ENCODE measurements around the gene AXL.
A peak's percentile ranks its signal among the peaks of the same experiment; 100 is the strongest.

Gene AXL

DNA sequence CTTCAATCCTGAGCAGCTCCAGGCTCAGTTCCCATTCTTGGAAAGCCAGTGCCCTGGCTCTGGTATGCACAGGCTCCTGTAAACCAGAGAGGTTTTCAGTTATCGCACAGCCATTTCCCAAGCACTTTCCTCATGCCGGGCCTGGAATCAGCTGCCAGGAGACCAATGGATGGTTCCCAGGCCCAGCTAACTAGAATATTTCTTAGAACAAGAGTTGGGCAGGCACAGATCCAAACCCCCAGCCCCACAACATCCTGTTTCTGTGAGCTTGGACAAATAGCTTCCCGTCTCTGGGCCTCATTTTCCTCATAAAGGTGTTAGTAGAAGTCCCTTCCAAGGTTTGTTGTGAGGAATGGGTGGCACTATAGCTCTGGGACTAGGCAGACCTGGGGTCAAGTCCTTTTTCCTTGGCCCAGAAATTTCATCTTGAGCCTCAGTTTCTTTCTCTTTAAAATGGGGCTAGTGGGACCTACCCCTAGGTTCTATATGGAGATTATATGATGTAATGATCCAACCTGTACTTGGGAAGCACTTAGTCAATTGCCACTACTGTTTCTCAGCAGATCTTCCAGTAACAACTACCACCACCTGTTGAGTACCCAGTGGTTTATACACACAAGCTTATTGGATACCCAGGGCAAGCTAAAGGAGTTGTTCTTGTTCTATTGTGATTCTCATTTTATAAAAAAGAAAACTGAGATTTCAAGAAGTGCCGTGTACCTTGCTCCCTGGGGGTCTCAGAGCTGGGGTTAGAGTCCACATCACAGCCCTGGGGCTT is 85.9 kb downstream of the AXL start:
- no peak overlapping the region for H3K4me3 ChIP-seq (ENCODE audit: low read length)
- H3K36me3 ChIP-seq (ENCODE audit: control insufficient read depth, low read length), result peaks cover 85% of the 10 kb centered on the region
- no peaks in the 10 kb centered on the region for H3K9me3 ChIP-seq (ENCODE audit: control insufficient read depth, insufficient read depth, low read length)
- H3K27ac ChIP-seq (ENCODE audit: low read depth, low read length), result no peak overlapping the region
- no peaks in the 10 kb centered on the region for H3K9me2 ChIP-seq (replicated peaks; ENCODE audit: control insufficient read depth, low read length)
- H3K79me2 ChIP-seq (ENCODE audit: control insufficient read depth, low read length), result peaks cover 15% of the 10 kb centered on the region
- no peak overlapping the region for H3K4me2 ChIP-seq (ENCODE audit: low read length)
- H3K4me1 ChIP-seq (ENCODE audit: control insufficient read depth, low read length), result peaks cover 61% of the 10 kb centered on the region
- H3K27me3 ChIP-seq (ENCODE audit: control insufficient read depth, low read length), result no peaks in the 10 kb centered on the region
- peaks cover 30% of the 10 kb centered on the region for H3F3A ChIP-seq (ENCODE audit: control insufficient read depth, insufficient read depth)
- H4K20me1 ChIP-seq (ENCODE audit: control insufficient read depth, insufficient read depth, low read depth, low read length), result no peaks in the 10 kb centered on the region
- TF ChIP-seq EZH2phosphoT487 (IDR thresholded peaks at IDR 0.05; ENCODE audit: borderline replicate concordance, low read length), result no peak
- TF ChIP-seq, protein P1, sequence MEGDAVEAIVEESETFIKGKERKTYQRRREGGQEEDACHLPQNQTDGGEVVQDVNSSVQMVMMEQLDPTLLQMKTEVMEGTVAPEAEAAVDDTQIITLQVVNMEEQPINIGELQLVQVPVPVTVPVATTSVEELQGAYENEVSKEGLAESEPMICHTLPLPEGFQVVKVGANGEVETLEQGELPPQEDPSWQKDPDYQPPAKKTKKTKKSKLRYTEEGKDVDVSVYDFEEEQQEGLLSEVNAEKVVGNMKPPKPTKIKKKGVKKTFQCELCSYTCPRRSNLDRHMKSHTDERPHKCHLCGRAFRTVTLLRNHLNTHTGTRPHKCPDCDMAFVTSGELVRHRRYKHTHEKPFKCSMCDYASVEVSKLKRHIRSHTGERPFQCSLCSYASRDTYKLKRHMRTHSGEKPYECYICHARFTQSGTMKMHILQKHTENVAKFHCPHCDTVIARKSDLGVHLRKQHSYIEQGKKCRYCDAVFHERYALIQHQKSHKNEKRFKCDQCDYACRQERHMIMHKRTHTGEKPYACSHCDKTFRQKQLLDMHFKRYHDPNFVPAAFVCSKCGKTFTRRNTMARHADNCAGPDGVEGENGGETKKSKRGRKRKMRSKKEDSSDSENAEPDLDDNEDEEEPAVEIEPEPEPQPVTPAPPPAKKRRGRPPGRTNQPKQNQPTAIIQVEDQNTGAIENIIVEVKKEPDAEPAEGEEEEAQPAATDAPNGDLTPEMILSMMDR (IDR thresholded peaks at IDR 0.05; ENCODE audit: low read depth, low read length, poor library complexity, severe bottlenecking), result no peak

DNA sequence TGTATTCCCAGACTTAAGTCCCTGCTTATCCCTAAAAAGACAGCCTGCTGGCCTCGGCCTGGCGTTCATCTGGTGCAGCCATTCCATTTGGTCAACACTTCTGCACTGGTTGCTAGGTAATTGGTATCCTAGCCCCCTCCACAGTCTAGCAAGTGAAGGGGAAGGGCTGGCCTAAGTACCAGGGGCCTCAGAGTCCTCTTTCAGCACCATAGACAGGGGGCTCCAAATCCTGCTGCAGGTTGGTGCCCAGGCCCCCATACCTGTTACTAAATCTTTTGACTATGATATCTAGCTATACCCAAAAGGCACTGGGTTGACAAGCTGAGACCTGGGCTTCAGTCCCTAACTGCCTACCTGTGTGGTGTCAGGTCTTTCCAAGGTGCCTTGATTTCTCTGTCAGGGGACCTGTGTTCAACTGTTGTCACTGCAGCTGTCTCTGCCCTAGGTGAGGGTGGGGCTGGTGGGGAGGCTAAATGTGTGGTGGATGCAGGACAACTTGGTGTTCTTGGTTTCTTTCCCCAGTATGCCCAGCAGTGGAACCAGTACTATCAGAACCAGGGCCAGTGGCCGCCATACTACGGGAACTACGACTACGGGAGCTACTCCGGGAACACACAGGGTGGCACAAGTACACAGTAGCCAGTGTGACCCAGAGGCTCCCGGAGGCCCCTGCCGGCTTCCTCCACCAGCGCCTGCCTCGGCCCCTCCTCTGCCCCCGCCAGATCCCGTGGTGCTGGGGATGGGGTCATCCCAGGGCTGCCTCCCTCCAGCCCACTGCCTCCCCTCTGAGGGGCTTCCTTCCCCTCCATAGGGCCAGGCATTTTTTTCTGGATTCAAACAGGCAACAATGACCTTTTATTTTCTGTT is 87.1 kb downstream of the AXL start:
- Histone ChIP-seq H3K9me2 (replicated peaks; ENCODE audit: control insufficient read depth, low read length) (no peaks in the 10 kb centered on the region), H3K27ac (ENCODE audit: low read depth, low read length) (peak overlapping the region; percentile 63; the same call in 1 of the 2 replicates), H3K79me2 (ENCODE audit: control insufficient read depth, low read length) (peaks cover 26% of the 10 kb centered on the region), H3K27me3 (ENCODE audit: control insufficient read depth, low read length) (no peaks in the 10 kb centered on the region), H3K4me2 (ENCODE audit: low read length) (no peak overlapping the region), H3K36me3 (ENCODE audit: control insufficient read depth, low read length) (peaks cover 73% of the 10 kb centered on the region), H3K9me3 (ENCODE audit: control insufficient read depth, insufficient read depth, low read length) (no peaks in the 10 kb centered on the region), H3K4me3 (ENCODE audit: low read length) (no peak overlapping the region), H4K20me1 (ENCODE audit: control insufficient read depth, insufficient read depth, low read depth, low read length) (no peaks in the 10 kb centered on the region), H3F3A (ENCODE audit: control insufficient read depth, insufficient read depth) (peaks cover 21% of the 10 kb centered on the region), H3K4me1 (ENCODE audit: control insufficient read depth, low read length) (peaks cover 54% of the 10 kb centered on the region)
- TF ChIP-seq EZH2phosphoT487 (IDR thresholded peaks at IDR 0.05; ENCODE audit: borderline replicate concordance, low read length), result no peak
- TF ChIP-seq, protein P1 (IDR thresholded peaks at IDR 0.05; ENCODE audit: low read depth, low read length, poor library complexity, severe bottlenecking), result no peak

DNA sequence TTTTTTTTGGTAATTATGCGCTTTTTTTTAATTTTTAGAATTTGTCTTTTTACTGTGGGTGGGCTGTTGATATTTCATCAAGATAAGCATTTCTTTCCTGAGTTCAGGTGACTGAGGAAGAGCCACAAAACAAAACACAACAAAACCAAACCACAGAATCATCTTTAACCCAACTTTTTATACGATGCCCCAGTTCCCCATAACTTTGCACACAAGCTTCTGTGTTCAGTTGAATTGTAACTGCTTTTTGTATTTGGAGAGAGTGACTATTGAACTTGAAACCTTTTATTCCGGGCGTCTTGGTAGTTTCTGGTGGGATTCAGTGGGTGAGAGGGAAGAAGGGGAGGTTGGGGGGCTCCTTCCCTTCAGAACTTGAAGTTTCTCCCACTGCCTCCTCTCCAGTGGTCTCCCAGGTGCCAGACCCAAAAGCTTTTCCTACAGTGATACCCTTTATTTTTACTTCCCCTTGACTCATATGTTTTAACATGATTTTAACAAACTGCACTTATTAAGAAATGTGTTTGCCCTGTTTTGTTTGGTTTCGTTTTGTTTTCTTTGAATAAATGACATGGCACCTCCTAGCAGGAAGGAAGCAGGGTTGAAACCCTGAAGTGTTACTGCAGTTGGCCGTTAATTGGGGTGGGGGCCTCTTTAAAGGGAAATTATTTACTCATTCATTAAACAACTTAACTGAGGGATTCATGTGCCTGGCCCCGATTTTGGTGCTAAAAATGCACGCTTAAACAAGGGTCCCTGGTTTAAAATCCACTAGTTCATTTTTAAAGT is 88.3 kb downstream of the AXL start:
- no peaks in the 10 kb centered on the region for H3K9me2 ChIP-seq (replicated peaks; ENCODE audit: control insufficient read depth, low read length)
- H3K4me1 ChIP-seq (ENCODE audit: control insufficient read depth, low read length), result peaks cover 50% of the 10 kb centered on the region
- no peaks in the 10 kb centered on the region for H3K27me3 ChIP-seq (ENCODE audit: control insufficient read depth, low read length)
- H4K20me1 ChIP-seq (ENCODE audit: control insufficient read depth, insufficient read depth, low read depth, low read length), result no peaks in the 10 kb centered on the region
- peak overlapping the region; percentile 63 for H3K27ac ChIP-seq (ENCODE audit: low read depth, low read length)
- TF ChIP-seq, protein P1 (IDR thresholded peaks at IDR 0.05; ENCODE audit: low read depth, low read length, poor library complexity, severe bottlenecking), result no peak
- TF ChIP-seq EZH2phosphoT487 (IDR thresholded peaks at IDR 0.05; ENCODE audit: borderline replicate concordance, low read length), result no peak
- H3K4me3 ChIP-seq (ENCODE audit: low read length), result no peak overlapping the region
- peaks cover 21% of the 10 kb centered on the region for H3F3A ChIP-seq (ENCODE audit: control insufficient read depth, insufficient read depth)
- peaks cover 63% of the 10 kb centered on the region for H3K36me3 ChIP-seq (ENCODE audit: control insufficient read depth, low read length)
- H3K79me2 ChIP-seq (ENCODE audit: control insufficient read depth, low read length), result peaks cover 37% of the 10 kb centered on the region
- no peaks in the 10 kb centered on the region for H3K9me3 ChIP-seq (ENCODE audit: control insufficient read depth, insufficient read depth, low read length)
- H3K4me2 ChIP-seq (ENCODE audit: low read length), result 0 out of 2 replicates have a peak overlapping the region, but pooled peaks have one; percentile 10

Measured in DOHH2 (cell line).